GM19372 (cell line): ENCODE measurements around the gene REEP2.

Experiments used
- ATAC-seq: cut with Tn5 transposase; IDR thresholded peaks from one replicate; pipeline ENCODE4 v1.9.1; 2021; ENCODE audit warnings: mild to moderate bottlenecking, low read depth, moderate library complexity; ENCODE audit not compliant: unreplicated experiment

REEP2 gene

DNA sequence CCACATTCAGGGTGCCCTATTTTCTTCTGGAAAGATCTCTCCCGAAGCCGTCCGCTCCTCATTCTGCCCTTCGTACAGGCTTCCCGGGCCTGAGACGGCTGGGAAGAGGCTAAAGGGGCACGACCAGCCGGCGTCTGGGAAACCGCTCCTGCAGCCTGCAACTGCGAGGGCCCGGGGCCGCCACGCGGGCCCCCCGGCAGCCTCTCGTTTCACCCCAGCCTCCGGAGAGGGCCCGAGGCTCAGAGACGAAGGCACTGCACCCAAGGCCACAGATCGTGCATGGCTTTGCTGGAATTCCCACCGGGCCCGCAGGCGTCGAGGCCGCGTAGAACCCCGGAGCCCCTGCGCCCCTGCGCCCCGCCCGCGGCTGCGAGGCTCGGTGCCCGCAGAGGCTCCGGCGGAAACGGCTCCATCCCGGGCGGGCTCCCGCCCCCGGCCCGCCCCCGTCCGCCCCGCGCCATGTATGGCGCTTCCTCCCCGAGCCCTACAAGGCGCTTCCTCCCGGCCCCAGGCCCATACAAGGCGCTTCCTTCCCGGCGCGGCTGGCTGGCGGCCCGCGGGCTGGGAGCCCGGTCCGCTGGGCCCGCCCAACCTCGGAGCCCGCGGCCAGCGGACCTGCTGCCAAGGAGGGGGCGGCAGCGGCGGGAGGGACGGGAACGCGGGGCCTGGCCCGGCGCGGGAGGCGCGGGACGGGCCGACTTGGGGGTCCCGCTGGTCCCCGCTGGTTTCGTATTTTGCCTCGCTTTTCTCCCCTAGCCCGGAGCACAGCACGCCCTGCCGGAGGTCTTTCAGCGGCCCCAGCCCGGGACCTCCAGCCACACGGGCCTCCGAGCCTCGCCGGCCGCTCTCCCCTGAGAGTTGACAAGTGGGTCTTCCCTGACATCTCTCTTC is 53.1 kb downstream of the REEP2 start:
- ATAC-seq, result peak; percentile 99

DNA sequence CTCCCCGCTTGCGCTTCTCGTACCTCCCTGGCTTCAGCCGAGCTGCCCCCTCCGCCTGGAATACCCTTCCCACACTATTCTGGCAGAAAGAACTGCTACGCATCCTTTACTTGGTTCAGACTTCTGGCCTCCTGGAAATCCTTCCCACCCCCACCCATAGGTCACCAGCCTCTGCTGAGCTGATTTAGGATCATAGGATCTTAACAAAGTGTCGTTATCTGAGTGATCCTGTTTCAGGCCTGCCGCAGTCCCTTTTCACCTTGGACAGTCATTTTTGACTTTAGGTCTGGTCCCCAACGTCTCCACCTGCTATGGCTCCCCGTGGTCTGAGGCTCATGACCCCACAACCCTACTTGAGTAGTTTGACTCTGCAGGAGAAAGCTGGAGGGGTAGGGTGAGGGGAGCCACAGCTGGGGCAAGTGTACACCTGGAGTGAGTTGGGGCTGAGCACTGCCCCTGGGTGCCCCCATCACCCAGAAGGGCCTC is 53.7 kb downstream of the REEP2 start:
- no peak for ATAC-seq

DNA sequence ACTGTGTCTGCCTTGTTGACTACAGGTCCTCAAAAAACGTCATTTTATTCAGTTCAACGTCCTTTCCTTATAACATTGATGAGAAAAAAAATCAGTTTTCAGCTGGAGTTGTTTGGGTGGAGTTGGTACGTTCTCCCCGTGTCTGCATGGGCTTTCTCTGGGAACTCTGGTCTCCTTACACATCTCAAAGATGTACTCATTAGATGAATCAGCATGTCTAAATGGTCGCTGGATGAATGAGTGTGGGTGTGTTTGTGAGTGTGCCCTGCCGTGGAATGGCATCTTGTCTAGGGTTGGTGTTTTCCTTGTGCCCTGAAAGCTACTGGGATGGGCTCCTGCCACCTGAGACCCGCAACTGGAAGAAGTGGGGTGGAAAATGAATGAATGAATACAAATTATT is 56.5 kb downstream of the REEP2 start:
- no peak for ATAC-seq
